ENCODE measurements around the gene PAX2.

The PAX2 gene

GRCh38 chr10:100874702-100875483 lies 129.5 kb downstream of the PAX2 start:
- Histone ChIP-seq H3K27me3 (ENCODE audit: insufficient read depth, poor library complexity, severe bottlenecking) (peaks cover 2% of the 10 kb centered on the region), H3K4me3 (replicated peaks; ENCODE audit: insufficient read depth, low read length) (no peak overlapping the region), H3K27ac (replicated peaks) (no peak overlapping the region)
- TF ChIP-seq REST (IDR thresholded peaks at IDR 0.05; ENCODE audit: insufficient replicate concordance, low read depth) (no peak), SPI1 (IDR thresholded peaks at IDR 0.05; ENCODE audit: borderline replicate concordance, low read depth) (no peak), GABPA (IDR thresholded peaks at IDR 0.05; ENCODE audit: low read depth) (no peak), POLR2AphosphoS5 (IDR thresholded peaks at IDR 0.05; ENCODE audit: low read depth) (no peak), CTCF (IDR thresholded peaks at IDR 0.05; ENCODE audit: insufficient read depth, low read length) (no peak)
- no peak for DNase-seq (ENCODE audit: low read depth in 1 of 2, low spot score in 1 of 2)

- DNase-seq (ENCODE audit: low read depth in 1 of 2, low spot score in 1 of 2), result no peak
- Histone ChIP-seq H3K27me3 (ENCODE audit: insufficient read depth, poor library complexity, severe bottlenecking) (peaks cover 2% of the 10 kb centered on the region), H3K27ac (replicated peaks) (no peak overlapping the region), H3K4me3 (replicated peaks; ENCODE audit: insufficient read depth, low read length) (no peak overlapping the region)
- TF ChIP-seq GABPA (IDR thresholded peaks at IDR 0.05; ENCODE audit: low read depth) (no peak), REST (IDR thresholded peaks at IDR 0.05; ENCODE audit: insufficient replicate concordance, low read depth) (no peak), SPI1 (IDR thresholded peaks at IDR 0.05; ENCODE audit: borderline replicate concordance, low read depth) (no peak), CTCF (IDR thresholded peaks at IDR 0.05; ENCODE audit: insufficient read depth, low read length) (no peak), POLR2AphosphoS5 (IDR thresholded peaks at IDR 0.05; ENCODE audit: low read depth) (no peak)
Measured at GRCh38 chr10:100875484-100876166, 130.2 kb downstream of the PAX2 start.

- no peak for DNase-seq (ENCODE audit: low read depth in 1 of 2, low spot score in 1 of 2)
- Histone ChIP-seq H3K27ac (replicated peaks) (no peak overlapping the region), H3K4me3 (replicated peaks; ENCODE audit: insufficient read depth, low read length) (no peak overlapping the region), H3K27me3 (ENCODE audit: insufficient read depth, poor library complexity, severe bottlenecking) (peaks cover 2% of the 10 kb centered on the region)
- no peak for TF ChIP-seq SPI1 (IDR thresholded peaks at IDR 0.05; ENCODE audit: borderline replicate concordance, low read depth)
Measured at GRCh38 chr10:100876585-100877460, 131.4 kb downstream of the PAX2 start.

GRCh38 chr10:100877461-100877850 lies 132.1 kb downstream of the PAX2 start:
- DNase-seq (ENCODE audit: low read depth in 1 of 2, low spot score in 1 of 2), result no peak
- peaks cover 2% of the 10 kb centered on the region for H3K27me3 ChIP-seq (ENCODE audit: insufficient read depth, poor library complexity, severe bottlenecking)
- no peak overlapping the region for H3K4me3 ChIP-seq (replicated peaks; ENCODE audit: insufficient read depth, low read length)
- TF ChIP-seq SPI1 (IDR thresholded peaks at IDR 0.05; ENCODE audit: borderline replicate concordance, low read depth) (no peak), REST (IDR thresholded peaks at IDR 0.05; ENCODE audit: insufficient replicate concordance, low read depth) (no peak), GABPA (IDR thresholded peaks at IDR 0.05; ENCODE audit: low read depth) (no peak), POLR2AphosphoS5 (IDR thresholded peaks at IDR 0.05; ENCODE audit: low read depth) (no peak), CTCF (IDR thresholded peaks at IDR 0.05; ENCODE audit: insufficient read depth, low read length) (no peak)
- no peak overlapping the region for H3K27ac ChIP-seq (replicated peaks)
